ENCODE results near the gene ACER3.

DNA sequence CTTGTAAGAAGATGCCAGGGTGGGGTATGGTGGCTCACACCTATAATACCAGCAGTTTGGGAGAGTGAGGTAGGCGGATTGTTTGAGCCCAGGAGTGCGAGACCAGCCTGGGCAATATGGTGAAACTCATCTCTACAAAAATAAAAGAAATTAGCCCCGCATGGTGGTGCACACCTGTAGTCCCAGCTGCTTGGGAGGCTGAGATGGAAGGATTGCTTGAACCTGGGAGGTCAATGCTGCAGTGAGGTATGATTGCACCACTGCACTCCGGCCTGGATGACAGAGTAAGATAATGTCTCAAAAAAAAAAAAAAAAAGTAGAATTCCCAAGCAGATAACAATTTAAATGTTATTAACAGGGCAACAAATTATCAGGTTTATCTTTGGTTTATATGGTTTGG, 20.2 kb downstream of the ACER3 start:
- TF ChIP-seq OSR1 (CRISPR knock-in tag; IDR thresholded peaks at IDR 0.05) (no peak), TCF4 (CRISPR knock-in tag; IDR thresholded peaks at IDR 0.05; ENCODE audit: borderline replicate concordance) (no peak), ZFP3 (CRISPR knock-in tag; IDR thresholded peaks at IDR 0.05) (no peak), PPARA (CRISPR knock-in tag; IDR thresholded peaks at IDR 0.05; ENCODE audit: borderline replicate concordance) (no peak), RARB (CRISPR knock-in tag; IDR thresholded peaks at IDR 0.05) (no peak), SNAI2 (CRISPR knock-in tag; IDR thresholded peaks at IDR 0.05) (no peak), ISL1 (CRISPR knock-in tag; IDR thresholded peaks at IDR 0.05) (no peak), ARNTL (CRISPR knock-in tag; IDR thresholded peaks at IDR 0.05; ENCODE audit: borderline replicate concordance, low read depth) (no peak), CSDC2 (CRISPR knock-in tag; IDR thresholded peaks at IDR 0.05) (no peak), GLIS3 (CRISPR knock-in tag; IDR thresholded peaks at IDR 0.05) (no peak), ZC3H10 (CRISPR knock-in tag; IDR thresholded peaks at IDR 0.05) (no peak)

Data from SK-N-SH treated with all-trans-retinoic acid at 6 μM for 48 hours (cell line).